ENCODE data around the gene FGD3. TPM values are rescaled to one million over a fixed set of nuclear protein-coding genes. Genes with fewer than 3 reads are reported as not detected.

The FGD3 gene
- total and polyA plus RNA-seq, 4 donors, result 6.1 to 45.9 (median 17.6) TPM

DNA sequence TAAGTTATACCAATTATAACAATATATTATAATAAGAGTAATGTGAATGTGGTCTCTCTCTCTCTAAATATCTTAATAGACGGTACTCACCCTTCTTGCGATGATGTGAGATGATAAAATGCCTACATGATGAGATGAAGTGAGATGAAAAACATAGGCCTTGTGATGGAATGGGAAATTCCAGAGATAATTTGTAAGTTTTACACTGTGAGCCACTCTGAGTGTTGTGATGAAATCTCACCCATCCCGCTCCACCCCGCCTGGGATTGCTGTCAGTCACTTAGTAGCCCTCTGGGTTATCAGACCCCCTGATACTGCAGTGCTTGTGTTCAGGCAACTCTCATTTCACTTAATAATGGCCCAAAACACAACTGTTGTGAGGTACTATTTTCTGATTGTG is 121.6 kb downstream of the FGD3 start:
- DNase-seq (no peak), ATAC-seq (ENCODE audit: insufficient read depth, low FRiP score) (no peak)
- no peak overlapping the region for H3K4me3 ChIP-seq
- no peak overlapping the region for H3K9ac ChIP-seq (ENCODE audit: insufficient read depth in 1 of 2, low read length in 2 of 2)
- WGBS, 2 donors, result 89 to 95% methylated on average over 4 of the region's 4 CpGs
- peaks cover 0 to 10% (median 7%) of the 10 kb centered on the region in 5 donors for H3K4me1 ChIP-seq (ENCODE audit: control insufficient read depth in 5 of 5, insufficient read depth in 5 of 5, low read length in 5 of 5)
- H3K9me3 ChIP-seq (ENCODE audit: control insufficient read depth in 4 of 4, insufficient read depth in 3 of 4, low read length in 3 of 4), result peaks cover 0 to 4% (median 0%) of the 10 kb centered on the region in 4 donors
- no peaks in the 10 kb centered on the region for H3K27me3 ChIP-seq (ENCODE audit: control insufficient read depth in 3 of 3, insufficient read depth in 3 of 3, low read length in 2 of 3)
- H3K36me3 ChIP-seq (ENCODE audit: control insufficient read depth in 4 of 4, insufficient read depth in 4 of 4, low read length in 4 of 4), result no peaks in the 10 kb centered on the region
- H3K27ac ChIP-seq (ENCODE audit: low read depth in 1 of 2, low read length in 1 of 2), result no peak overlapping the region
- TF ChIP-seq, protein P1, sequence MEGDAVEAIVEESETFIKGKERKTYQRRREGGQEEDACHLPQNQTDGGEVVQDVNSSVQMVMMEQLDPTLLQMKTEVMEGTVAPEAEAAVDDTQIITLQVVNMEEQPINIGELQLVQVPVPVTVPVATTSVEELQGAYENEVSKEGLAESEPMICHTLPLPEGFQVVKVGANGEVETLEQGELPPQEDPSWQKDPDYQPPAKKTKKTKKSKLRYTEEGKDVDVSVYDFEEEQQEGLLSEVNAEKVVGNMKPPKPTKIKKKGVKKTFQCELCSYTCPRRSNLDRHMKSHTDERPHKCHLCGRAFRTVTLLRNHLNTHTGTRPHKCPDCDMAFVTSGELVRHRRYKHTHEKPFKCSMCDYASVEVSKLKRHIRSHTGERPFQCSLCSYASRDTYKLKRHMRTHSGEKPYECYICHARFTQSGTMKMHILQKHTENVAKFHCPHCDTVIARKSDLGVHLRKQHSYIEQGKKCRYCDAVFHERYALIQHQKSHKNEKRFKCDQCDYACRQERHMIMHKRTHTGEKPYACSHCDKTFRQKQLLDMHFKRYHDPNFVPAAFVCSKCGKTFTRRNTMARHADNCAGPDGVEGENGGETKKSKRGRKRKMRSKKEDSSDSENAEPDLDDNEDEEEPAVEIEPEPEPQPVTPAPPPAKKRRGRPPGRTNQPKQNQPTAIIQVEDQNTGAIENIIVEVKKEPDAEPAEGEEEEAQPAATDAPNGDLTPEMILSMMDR (IDR thresholded peaks at IDR 0.05; ENCODE audit: control extremely low read depth, extremely low read depth), result no peak

DNA sequence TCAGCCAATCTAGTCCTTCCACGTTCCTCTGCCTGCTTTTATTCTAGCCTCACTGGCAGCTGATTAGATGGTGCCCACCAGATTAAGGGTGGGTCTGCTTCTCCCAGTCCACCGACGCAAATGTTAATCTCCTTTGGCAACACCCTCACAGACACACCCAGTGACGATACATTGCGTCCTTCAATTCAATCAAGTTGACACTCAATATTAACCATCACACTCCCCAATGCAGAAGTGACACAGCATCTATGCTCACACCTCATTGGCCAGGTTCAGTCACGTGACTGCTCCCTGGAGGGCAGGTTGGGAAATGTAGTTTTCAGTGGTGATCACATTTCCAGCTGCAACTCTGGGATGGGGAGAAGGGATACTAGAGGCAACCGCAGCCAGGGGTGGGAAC is 124.1 kb downstream of the FGD3 start:
- Histone ChIP-seq H3K9me3 (ENCODE audit: control insufficient read depth in 4 of 4, insufficient read depth in 3 of 4, low read length in 3 of 4) (peaks cover 0 to 4% (median 0%) of the 10 kb centered on the region in 4 donors), H3K4me3 (no peak overlapping the region), H3K4me1 (ENCODE audit: control insufficient read depth in 5 of 5, insufficient read depth in 5 of 5, low read length in 5 of 5) (peaks cover 0 to 10% (median 6%) of the 10 kb centered on the region in 5 donors), H3K27me3 (ENCODE audit: control insufficient read depth in 3 of 3, insufficient read depth in 3 of 3, low read length in 2 of 3) (no peaks in the 10 kb centered on the region), H3K36me3 (ENCODE audit: control insufficient read depth in 4 of 4, insufficient read depth in 4 of 4, low read length in 4 of 4) (no peaks in the 10 kb centered on the region), H3K9ac (ENCODE audit: insufficient read depth in 1 of 2, low read length in 2 of 2) (no peak overlapping the region), H3K27ac (ENCODE audit: low read depth in 1 of 2, low read length in 1 of 2) (no peak overlapping the region)
- TF ChIP-seq, protein P1 (IDR thresholded peaks at IDR 0.05; ENCODE audit: control extremely low read depth, extremely low read depth), result no peak
- DNase-seq (no peak), ATAC-seq (ENCODE audit: insufficient read depth, low FRiP score) (no peak)
- WGBS, 2 donors, result 88 to 94% methylated on average over 7 of the region's 7 CpGs

DNA sequence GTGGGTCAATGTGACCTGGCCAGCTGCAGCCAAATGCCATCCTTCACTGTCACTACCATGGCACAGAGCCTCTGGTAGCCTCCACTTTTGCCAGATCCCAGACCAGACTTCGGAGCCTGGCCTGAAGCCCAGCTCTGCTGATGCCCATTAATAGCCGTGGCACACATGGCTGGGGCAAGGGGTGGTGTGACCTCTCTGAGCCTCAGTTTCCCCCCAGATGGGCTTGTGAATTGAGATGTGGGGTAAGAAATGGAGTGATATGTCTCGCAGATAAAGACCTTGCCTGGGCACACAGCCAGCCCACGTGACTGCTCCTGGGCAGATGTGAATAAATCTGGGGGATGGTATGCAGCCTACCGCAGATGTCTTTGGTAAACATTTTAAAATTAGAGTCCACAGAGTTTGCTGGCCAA is 125.1 kb downstream of the FGD3 start:
- Histone ChIP-seq H3K27ac (ENCODE audit: low read depth in 1 of 2, low read length in 1 of 2) (no peak overlapping the region), H3K4me1 (ENCODE audit: control insufficient read depth in 5 of 5, insufficient read depth in 5 of 5, low read length in 5 of 5) (peaks cover 0 to 10% (median 6%) of the 10 kb centered on the region in 5 donors), H3K9me3 (ENCODE audit: control insufficient read depth in 4 of 4, insufficient read depth in 3 of 4, low read length in 3 of 4) (peaks cover 0 to 4% (median 0%) of the 10 kb centered on the region in 4 donors), H3K27me3 (ENCODE audit: control insufficient read depth in 3 of 3, insufficient read depth in 3 of 3, low read length in 2 of 3) (no peaks in the 10 kb centered on the region), H3K36me3 (ENCODE audit: control insufficient read depth in 4 of 4, insufficient read depth in 4 of 4, low read length in 4 of 4) (no peaks in the 10 kb centered on the region), H3K9ac (ENCODE audit: insufficient read depth in 1 of 2, low read length in 2 of 2) (no peak overlapping the region), H3K4me3 (no peak overlapping the region)
- WGBS, 2 donors, result 44 to 48% methylated on average over 5 of the region's 5 CpGs
- TF ChIP-seq, protein P1 (IDR thresholded peaks at IDR 0.05; ENCODE audit: control extremely low read depth, extremely low read depth), result no peak
- ATAC-seq (ENCODE audit: insufficient read depth, low FRiP score) (no peak), DNase-seq (peak; percentile 76 to 82 (median 80))

Measured in lung (tissue), 12 donors.